ENCODE data around the gene ZNF431.
"Not testable (repeated sequence)": the region's sequence is repeated elsewhere in the genome, so short reads cannot be mapped to it uniquely, and the experiment has no call there.

The ZNF431 gene

DNA sequence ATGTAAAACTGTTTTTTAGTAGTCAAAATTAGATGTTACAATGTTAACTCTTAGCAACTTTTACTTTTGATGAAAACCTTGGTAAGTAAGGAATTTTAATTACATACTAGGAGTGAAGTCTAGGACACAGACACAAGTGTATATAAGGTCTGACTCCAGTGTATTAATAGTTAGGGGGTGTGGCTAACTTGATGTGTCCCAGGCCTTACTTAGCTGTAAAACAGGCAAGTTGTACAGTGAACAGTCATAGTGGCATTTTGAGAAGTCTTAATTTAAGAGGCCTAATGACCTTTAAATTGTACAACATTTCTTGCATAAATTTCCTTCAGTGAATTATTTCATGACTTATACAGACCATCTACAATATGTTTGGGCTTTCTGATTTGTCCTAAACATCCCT is 6.8 kb downstream of the ZNF431 start:
- no peak for DNase-seq

DNA sequence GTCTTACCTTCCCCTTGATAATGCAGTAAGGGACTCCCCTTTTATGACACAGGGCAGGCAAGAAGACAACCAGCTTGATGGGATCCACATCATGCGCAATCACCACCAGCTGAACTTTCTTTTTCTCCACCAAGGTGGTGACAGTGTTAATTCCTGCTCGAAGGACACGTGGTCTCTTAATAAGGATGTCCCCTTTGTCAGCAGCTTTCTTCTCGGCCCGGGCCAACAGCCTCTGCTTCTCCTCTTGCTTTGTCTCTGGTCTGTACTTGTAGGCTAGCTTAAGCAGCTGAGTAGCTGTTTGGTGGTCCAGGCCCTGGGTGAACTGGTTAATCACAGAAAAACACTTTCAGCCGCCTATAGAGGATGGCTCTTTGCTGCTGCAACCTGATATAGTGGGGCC is 8.0 kb downstream of the ZNF431 start:
- no peak for DNase-seq

DNA sequence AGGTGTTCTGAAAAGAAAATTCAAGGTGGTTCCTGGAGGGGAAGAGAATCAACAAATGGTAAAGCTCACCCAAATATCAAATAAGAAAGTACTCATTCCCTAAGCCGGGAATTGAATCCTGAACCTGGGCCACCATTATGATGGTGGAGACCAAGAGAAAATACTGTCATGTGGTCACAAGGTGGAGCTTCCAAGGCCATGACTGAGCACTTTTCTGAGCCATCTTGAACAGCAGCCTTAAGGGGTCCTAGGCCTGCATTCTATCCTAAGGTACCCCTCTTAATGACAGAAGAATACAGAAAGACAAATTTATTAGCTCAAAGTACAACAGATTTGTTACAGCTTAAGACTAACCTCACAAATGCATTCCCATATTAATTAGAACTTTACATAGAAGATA is 9.6 kb downstream of the ZNF431 start:
- DNase-seq: no peak

DNA sequence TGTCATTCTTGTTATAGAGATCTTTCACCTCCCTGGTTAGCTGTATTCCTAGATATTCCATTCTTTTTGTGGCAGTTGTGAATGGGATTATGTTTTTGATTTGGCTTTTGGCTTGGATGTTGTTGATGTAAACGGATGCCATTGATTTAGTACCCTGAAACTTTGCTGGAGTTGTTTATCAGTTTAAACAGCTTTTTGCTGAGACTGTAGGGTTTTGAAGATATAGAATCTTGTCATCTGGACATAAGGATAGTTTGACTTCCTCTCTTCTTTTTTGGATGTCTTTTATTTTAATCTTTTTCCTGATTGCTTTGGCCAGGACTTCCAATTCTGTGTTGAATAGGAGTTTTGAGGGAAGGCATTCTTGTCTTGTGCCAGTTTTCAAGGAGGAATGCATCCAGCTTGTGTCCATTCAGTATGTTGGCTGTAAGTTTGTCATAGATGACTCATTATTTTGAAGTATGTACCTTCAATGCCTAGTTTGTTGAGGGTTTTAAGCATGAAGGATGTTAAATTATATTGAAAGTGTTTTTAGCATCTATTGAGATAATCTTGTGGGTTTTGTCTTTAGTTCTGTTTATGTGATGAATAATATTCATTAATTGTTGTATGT is 16.8 kb downstream of the ZNF431 start:
- no peak for DNase-seq

DNA sequence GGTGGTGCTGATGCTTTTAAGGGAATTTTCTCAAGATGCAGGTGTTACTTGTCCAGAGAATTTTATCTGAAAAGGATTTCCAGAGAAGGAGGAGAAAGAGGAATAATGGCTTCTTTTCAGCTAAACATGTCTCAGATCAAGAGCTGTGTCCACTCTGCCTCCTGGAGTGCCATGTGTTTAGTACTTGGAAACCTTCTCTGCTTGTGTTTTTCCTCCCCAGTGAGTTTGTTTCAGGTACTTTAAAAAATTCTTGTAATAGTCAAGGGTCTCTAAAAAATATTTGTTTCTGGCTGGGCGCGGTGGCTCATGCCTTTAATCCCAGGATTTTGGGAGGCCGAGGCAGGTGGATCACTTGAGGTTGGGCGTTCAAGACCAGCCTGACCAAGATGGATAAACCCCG is 22.7 kb downstream of the ZNF431 start:
- no peak for DNase-seq

DNA sequence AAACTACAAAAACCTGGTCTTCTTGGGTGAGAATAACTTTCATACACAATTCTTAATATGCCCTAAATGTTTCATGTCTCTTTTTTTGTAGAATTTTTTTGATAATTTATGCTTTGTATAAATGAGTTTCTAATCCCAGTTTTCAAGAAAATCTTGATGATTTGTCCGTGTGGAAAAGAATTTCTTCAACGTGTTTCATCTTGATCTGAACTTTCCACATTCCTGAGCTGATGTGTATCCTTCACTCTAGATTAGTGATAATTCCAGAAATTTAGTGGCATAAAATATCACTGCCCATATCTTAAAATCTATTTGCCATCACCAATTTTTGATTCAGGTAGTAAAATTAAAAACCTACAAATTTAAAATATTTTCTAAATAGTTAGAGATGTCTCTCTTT is 24.6 kb downstream of the ZNF431 start:
- no peak for DNase-seq

DNA sequence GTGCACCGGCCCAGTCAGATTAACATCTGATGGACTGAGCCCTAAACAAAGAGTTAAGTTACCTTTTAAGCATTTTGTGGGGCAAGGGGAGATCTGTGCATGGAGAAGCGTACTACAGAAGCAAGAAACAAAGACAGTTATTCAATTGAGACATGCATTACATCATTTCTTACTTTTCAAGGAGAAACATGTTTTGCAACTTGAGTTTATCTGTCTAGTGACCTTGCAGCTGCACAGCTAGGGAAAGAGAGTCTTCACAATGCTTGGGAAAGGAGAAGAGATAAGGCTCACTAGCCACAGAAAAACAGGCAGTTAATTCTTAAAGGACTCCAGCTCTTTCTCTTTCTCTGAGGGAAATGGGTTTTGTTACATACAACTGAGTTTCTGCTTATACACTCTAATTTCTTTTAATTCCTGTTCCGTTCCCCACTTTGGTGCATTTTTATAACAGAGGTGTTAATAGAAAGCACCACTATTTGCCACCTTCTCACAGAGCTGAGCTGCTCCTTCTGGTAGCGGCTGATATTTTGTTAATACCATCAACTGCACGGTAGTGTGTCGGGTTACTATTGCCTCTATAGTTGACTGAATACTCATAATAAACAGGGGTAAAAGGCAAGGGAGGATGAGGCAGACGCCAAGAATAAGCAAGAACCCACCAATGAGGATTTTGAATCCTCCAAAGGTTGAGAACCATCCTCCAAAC is 55.9 kb downstream of the ZNF431 start:
- DNase-seq: no peak

DNA sequence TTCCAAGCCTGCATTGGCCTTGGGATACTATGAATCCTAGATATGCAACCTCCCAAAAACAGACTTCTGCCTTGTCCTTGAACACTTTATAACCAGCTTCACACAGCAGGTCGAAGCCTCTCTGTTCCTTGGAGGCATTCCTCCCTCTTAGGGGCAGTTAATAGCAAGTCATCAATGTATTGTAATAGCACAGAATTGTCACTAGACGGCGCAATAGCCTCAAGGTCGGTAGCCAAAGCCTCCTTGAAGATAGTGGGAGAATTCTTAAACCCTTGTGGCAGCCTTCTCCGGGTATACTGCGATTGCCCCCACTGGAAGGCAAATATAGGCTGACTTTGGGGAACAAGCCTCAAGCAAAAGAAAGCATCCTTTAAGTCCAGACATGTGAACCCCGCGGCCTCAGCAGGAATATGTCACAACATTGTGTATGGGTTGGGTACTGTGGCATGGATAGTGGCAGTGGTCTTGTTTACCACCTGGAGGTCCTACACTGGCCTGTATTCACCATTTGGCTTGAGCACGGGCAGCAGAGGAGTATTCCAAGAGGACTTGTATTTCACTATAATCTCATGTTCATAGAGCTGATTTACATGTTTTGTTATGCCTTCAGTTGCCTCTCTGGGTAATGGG is 61.1 kb downstream of the ZNF431 start:
- no peak for DNase-seq

DNA sequence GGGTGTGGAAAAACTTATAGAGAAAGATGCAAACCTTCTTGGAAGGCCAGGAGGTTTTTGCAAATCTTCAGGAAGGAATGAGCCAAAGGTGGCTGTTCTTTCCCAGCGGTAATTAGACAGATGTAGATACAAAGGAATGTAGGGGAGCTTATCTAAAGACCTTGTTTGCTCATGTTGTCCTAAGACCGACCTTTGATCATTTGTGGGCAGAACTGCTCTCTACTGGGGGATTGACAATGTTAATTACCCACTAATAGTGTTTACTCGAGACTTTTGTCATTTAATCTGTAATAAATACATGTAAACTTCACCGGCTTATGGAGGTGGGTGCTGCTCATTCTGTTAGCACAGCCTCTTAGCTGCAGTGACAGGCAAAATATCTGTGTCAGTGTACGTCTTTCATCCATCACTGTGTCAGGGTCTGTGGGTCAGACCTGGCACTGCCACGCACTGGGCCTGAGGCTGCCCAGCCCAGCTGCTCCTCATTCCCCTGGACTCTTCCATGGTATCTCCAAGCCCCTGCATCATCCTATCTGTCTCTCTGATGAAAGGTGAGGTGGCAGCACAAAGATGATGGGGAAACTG is 68.3 kb downstream of the ZNF431 start:
- no peak for DNase-seq

DNA sequence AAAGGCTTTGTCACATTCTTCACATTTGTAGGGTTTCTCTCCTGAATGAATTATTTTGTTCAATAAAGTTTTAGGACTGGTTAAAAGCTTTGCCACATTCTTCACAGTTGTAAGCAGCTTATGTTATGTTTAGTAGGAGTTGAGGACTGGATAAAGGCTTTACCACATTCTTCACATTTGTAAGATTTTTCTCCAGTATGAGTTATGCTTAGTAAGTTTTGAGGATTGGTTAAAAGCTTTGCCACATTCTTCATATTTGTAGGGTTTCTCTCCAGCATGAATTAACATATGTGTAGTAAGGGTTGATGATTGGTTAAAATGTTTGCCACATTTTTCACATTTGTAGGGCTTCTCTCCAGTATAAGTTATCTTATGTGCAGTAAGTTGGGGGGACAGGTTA is 79.9 kb downstream of the ZNF431 start:
- no peak for DNase-seq

DNA sequence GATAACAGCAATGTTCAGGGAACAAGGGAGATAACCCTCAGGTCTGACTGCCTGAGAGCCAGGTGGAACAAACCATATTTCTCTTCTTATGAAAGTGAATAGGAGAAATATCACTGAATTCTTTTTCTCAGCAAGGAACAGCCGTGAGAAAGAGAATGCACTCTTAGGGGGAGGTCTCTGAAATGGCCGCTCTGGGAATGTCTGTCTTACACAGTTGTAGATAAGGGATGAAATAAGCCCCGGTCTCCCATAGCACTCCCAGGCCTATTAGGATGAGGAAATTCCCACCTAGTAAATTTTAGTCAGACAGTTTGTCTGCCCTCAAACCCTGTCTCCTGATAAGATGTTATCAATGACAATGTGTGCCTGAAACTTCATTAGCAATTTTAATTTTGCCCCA is 88.1 kb downstream of the ZNF431 start:
- DNase-seq: not testable (repeated sequence)

DNA sequence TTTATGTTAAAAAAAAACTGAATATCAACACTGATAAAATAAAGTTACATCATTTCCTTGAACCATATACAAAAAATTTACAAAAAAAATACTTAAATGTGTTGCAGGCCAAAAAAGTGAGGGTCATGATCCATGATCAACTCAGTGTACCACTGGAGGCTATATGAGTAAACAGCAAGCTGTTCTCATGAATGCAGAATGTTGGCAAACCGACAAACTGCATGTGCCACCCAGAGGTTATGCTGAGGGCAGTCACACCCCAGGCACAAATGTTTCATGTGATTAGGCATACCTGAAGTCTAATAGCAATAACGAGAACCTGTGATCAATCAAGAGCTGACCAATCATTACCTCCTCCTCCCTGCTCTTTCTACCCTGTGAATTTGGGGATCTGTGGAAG is 91.9 kb downstream of the ZNF431 start:
- DNase-seq: no peak

DNA sequence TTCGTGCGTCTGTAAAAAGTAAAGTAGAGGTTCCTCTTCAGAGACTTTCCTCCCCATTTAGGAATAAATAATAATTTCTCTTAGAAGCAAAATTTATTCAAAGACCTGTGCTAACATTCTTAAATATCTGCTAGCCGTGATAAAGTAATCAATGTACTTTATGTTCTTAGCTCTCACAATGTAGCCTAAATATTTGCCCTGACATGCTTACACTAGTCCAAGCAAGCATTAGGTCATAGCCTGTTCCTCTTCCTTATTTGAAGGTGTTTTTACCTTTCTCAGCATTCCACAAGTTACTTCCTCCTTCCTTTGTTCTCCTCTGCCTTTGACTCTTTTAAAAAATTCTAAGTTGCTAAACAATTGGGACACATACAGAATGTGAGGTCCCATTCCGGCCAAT is 94.9 kb downstream of the ZNF431 start:
- DNase-seq: not testable (repeated sequence)

DNA sequence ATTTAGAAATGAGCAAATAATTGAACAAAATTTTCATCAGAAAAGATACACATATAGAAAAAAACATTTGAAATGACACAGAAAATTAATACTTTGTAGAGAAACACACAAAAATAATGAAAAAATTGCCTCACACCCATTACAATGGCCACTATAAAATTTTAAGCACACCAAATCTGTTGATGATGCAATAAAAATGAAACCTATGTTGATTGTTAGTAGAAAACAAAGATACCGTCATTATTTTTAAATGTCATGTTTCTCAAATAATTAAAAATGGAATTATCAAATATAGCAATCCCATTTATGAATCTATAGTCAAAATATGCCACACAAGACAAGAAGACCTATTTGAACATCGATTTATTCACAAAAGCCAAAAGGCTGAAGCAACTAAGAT is 96.8 kb downstream of the ZNF431 start:
- DNase-seq: no peak

Data from activated naive CD4-positive, alpha-beta T cell treated with anti-CD3 and anti-CD28 coated beads, Interleukin-2, amount 50 U/mL, for 16 hours (primary cell).